Neural progenitor cell (in vitro differentiated cells): ENCODE data around the gene C1QTNF6. TPM values are rescaled to one million over a fixed set of nuclear protein-coding genes. Genes with fewer than 3 reads are reported as not detected.

Experiments
- DNase-seq: peaks from one replicate; pipeline ENCODE4 v3.0.0-alpha.2; 2016; ENCODE audit warnings: low spot score
- H2AFZ ChIP-seq: fragments of 200-600 bp; sonication (generic); replicated peaks from 2 replicates; pipeline ENCODE4 v1.6.1; 2016; ENCODE audit warnings: antibody characterized with exemption
- H3F3A ChIP-seq: fragments of 200-600 bp; sonication (generic); 2 replicates; pipeline ENCODE4 v1.6.1; 2016; ENCODE audit warnings: antibody characterized with exemption, low read depth
- H3K27ac ChIP-seq: fragments of 200-600 bp; sonication (generic); 2 replicates; pipeline ENCODE4 v1.5.1; 2016; ENCODE audit warnings: mild to moderate bottlenecking
- H3K27me3 ChIP-seq: fragments of 200-600 bp; sonication (generic); 2 replicates; pipeline ENCODE4 v1.6.1; 2016; ENCODE audit warnings: mild to moderate bottlenecking, moderate library complexity
- H3K36me3 ChIP-seq: fragments of 200-600 bp; sonication (generic); 2 replicates; pipeline ENCODE4 v1.5.1; 2016
- H3K4me1 ChIP-seq: fragments of 200-600 bp; sonication (generic); 2 replicates; pipeline ENCODE4 v1.6.1; 2016; ENCODE audit warnings: mixed run types
- H3K4me2 ChIP-seq: fragments of 200-600 bp; sonication (generic); 2 replicates; pipeline ENCODE4 v1.6.1; 2016
- H3K4me3 ChIP-seq: fragments of 200-600 bp; sonication (generic); 2 replicates; pipeline ENCODE4 v1.5.1; 2016
- H3K79me2 ChIP-seq: fragments of 200-600 bp; sonication (generic); 2 replicates; pipeline ENCODE4 v1.6.1; 2016; ENCODE audit warnings: low read depth
- H3K9ac ChIP-seq: fragments of 200-600 bp; sonication (generic); 2 replicates; pipeline ENCODE4 v1.6.1; 2016
- H3K9me3 ChIP-seq: fragments of 200-600 bp; sonication (generic); 2 replicates; pipeline ENCODE4 v1.5.1; 2016; ENCODE audit warnings: low read depth
- H4K20me1 ChIP-seq: fragments of 200-600 bp; sonication (generic); 2 replicates; pipeline ENCODE4 v1.6.1; 2016; ENCODE audit warnings: low read depth
- H3K27ac Mint-ChIP-seq: 3 replicates; pipeline ENCODE4 v1.8.0; 2021; ENCODE audit warnings: mixed read lengths
- H3K27me3 Mint-ChIP-seq: 2 replicates; pipeline ENCODE4 v1.8.0; 2022; ENCODE audit warnings: low read depth, mild to moderate bottlenecking, inconsistent platforms, moderate library complexity, mixed read lengths; ENCODE audit not compliant: insufficient read depth
- H3K36me3 Mint-ChIP-seq: 3 replicates; pipeline ENCODE4 v1.8.0; 2021; ENCODE audit warnings: mixed read lengths
- H3K4me1 Mint-ChIP-seq: 3 replicates; pipeline ENCODE4 v1.8.0; 2021; ENCODE audit warnings: mixed read lengths
- H3K4me3 Mint-ChIP-seq: 3 replicates; pipeline ENCODE4 v1.8.0; 2021; ENCODE audit warnings: mild to moderate bottlenecking, moderate library complexity, mixed read lengths
- H3K9me3 Mint-ChIP-seq: 3 replicates; pipeline ENCODE4 v1.8.0; 2020; ENCODE audit warnings: mixed read lengths
- EZH2 ChIP-seq: fragments of 200-600 bp; sonication (generic); IDR thresholded peaks from 2 replicates; pipeline ENCODE4 v1.6.1; 2017; ENCODE audit warnings: antibody characterized with exemption, mild to moderate bottlenecking, moderate library complexity
- EZH2phosphoT487 ChIP-seq: fragments of 200-600 bp; sonication (generic); IDR thresholded peaks from 2 replicates; pipeline ENCODE4 v1.6.1; 2017; ENCODE audit warnings: antibody characterized with exemption
- total RNA-seq: library from RNA; depleted of rRNA; stranded (reverse); fragments of >200 nt; gene quantifications from 2 replicates; pipeline ENCODE4 v1.2.3, GENCODE V29; 2015; ENCODE audit warnings: low replicate concordance
- TF ChIP-seq, protein P1 (sequence below): fragments of 200-600 bp; sonication (generic); IDR thresholded peaks from 2 replicates; pipeline ENCODE4 v1.5.1; 2017; ENCODE audit warnings: antibody characterized with exemption, mild to moderate bottlenecking

Gene C1QTNF6
- total RNA-seq, 1 donor from 2014 or later, result 7.2 TPM

DNA sequence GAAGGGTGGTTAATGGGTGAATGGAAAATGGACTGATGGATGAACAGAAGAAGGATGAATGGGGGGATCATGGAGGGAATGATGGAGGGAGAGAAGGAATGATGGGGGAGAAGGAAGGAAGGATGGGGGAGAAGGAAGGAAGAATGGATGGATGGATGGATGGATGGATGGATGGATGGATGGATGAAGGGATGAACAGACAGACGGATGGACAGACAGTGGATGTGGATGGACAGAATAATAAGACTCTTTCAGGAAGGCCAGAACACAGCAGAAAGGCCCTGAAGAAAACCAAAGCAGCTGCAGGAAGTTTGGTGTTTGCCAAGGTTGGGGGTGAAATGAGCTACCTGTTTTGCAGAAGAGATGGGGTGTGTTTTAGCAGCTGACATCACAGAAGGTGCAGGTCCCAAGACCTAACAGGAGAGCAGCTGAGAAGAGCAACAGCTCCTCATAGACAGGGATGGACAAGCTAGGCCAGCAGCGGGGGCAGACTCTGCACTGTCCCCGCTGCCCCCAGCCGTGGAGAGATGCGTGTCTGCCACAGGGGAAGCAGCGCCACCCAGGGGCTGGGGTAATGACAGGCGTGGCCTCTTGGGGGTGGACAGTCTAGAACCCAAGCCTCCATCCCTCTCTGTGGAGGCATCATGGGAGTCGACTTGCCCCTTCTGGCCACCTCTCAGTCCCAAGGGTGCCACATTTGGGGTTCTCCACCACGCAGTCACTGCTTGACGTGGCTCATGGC, 17.9 kb downstream of the C1QTNF6 start:
- Mint-ChIP-seq H3K4me3 (no peak overlapping the region), H3K27me3 (peaks cover 12% of the 10 kb centered on the region), H3K9me3 (peaks cover 4% of the 10 kb centered on the region), H3K27ac (no peak overlapping the region), H3K36me3 (no peaks in the 10 kb centered on the region), H3K4me1 (peaks cover 21% of the 10 kb centered on the region)
- H3K4me3 ChIP-seq, result no peak overlapping the region
- H3K27ac ChIP-seq, result no peak overlapping the region
- no peak for DNase-seq
- no peaks in the 10 kb centered on the region for H3F3A ChIP-seq
- H3K9me3 ChIP-seq, result no peaks in the 10 kb centered on the region
- no peaks in the 10 kb centered on the region for H4K20me1 ChIP-seq
- no peaks in the 10 kb centered on the region for H3K27me3 ChIP-seq
- no peak overlapping the region for H2AFZ ChIP-seq
- H3K36me3 ChIP-seq, result no peaks in the 10 kb centered on the region
- no peaks in the 10 kb centered on the region for H3K79me2 ChIP-seq
- TF ChIP-seq EZH2 (no peak), EZH2phosphoT487 (no peak)
- TF ChIP-seq, protein P1, sequence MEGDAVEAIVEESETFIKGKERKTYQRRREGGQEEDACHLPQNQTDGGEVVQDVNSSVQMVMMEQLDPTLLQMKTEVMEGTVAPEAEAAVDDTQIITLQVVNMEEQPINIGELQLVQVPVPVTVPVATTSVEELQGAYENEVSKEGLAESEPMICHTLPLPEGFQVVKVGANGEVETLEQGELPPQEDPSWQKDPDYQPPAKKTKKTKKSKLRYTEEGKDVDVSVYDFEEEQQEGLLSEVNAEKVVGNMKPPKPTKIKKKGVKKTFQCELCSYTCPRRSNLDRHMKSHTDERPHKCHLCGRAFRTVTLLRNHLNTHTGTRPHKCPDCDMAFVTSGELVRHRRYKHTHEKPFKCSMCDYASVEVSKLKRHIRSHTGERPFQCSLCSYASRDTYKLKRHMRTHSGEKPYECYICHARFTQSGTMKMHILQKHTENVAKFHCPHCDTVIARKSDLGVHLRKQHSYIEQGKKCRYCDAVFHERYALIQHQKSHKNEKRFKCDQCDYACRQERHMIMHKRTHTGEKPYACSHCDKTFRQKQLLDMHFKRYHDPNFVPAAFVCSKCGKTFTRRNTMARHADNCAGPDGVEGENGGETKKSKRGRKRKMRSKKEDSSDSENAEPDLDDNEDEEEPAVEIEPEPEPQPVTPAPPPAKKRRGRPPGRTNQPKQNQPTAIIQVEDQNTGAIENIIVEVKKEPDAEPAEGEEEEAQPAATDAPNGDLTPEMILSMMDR, result no peak
- H3K4me2 ChIP-seq, result no peak overlapping the region
- no peaks in the 10 kb centered on the region for H3K4me1 ChIP-seq
- H3K9ac ChIP-seq, result no peak overlapping the region

DNA sequence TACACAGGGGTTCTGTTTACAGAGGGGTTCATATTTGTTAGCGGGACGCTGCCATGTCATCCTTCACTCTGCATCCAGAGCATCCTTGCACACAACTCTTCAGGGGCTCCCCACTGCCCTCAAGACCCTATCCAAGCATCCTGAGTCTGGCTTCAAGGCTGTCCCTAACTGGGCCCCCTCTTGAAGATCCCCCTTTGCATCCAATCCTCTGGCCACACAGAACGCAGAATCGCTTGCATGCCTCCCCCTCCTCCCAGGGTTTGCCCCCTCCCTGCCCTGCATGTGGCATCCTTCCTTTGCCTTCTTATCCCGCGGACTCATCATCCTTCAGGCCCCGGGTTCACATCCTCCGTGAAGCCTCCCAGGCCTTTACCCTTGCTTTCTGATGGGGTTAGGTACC, 18.6 kb downstream of the C1QTNF6 start:
- Histone ChIP-seq H3K4me3 (no peak overlapping the region), H3K9me3 (no peaks in the 10 kb centered on the region), H3K27ac (no peak overlapping the region), H3K36me3 (no peaks in the 10 kb centered on the region), H3K4me1 (no peaks in the 10 kb centered on the region), H3K27me3 (no peaks in the 10 kb centered on the region), H3F3A (no peaks in the 10 kb centered on the region), H3K9ac (no peak overlapping the region), H3K4me2 (no peak overlapping the region), H2AFZ (no peak overlapping the region), H3K79me2 (no peaks in the 10 kb centered on the region), H4K20me1 (no peaks in the 10 kb centered on the region)
- no peak for DNase-seq
- no peak overlapping the region for H3K27ac Mint-ChIP-seq
- H3K36me3 Mint-ChIP-seq, result no peaks in the 10 kb centered on the region
- no peak for TF ChIP-seq EZH2phosphoT487
- no peak overlapping the region for H3K4me3 Mint-ChIP-seq
- H3K27me3 Mint-ChIP-seq, result peaks cover 12% of the 10 kb centered on the region
- H3K4me1 Mint-ChIP-seq, result peaks cover 22% of the 10 kb centered on the region
- peaks cover 4% of the 10 kb centered on the region for H3K9me3 Mint-ChIP-seq

DNA sequence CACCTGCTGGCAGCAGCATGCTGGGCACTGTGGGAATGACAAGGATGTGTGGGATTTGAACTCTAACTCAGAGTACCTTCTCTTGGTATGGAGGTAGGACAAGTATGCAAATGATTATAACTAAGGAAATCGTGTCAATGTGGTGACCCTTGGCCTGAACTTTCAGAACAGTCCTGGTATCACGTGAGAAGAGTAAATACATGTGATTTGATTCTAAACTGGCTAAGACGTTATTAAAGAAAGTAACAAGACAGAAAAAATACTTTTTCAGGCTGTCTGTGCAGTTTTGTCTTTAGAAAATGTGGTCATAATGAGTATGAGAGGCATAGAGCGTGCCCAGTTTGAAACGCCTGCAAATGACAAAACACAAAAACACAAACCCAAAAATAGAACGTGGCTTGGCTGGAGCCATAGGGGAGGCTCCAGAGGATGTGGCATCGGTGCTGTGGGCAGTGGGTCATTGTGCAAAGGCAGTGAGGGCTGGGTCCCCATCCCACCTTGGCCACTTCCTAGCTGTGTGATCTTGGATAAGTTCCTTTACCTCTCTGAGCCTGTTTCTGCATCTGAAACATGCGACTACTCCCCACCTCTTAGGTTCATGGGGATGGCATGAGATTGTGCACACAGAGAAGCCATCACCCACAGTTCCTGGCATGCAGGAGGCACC, 19.9 kb downstream of the C1QTNF6 start:
- Mint-ChIP-seq H3K27ac (peak overlapping the region; percentile 42), H3K9me3 (peaks cover 4% of the 10 kb centered on the region), H3K36me3 (no peaks in the 10 kb centered on the region), H3K27me3 (peaks cover 12% of the 10 kb centered on the region), H3K4me1 (peaks cover 22% of the 10 kb centered on the region), H3K4me3 (no peak overlapping the region)
- Histone ChIP-seq H3F3A (no peaks in the 10 kb centered on the region), H3K36me3 (no peaks in the 10 kb centered on the region), H3K4me3 (no peak overlapping the region), H3K79me2 (no peaks in the 10 kb centered on the region), H3K9ac (no peak overlapping the region), H2AFZ (no peak overlapping the region), H4K20me1 (no peaks in the 10 kb centered on the region), H3K27me3 (no peaks in the 10 kb centered on the region), H3K9me3 (no peaks in the 10 kb centered on the region), H3K27ac (no peak overlapping the region), H3K4me1 (no peaks in the 10 kb centered on the region), H3K4me2 (no peak overlapping the region)
- TF ChIP-seq EZH2phosphoT487, result no peak
- TF ChIP-seq, protein P1, result no peak
- no peak for TF ChIP-seq EZH2
- no peak for DNase-seq
